HG02870 (cell line): ENCODE measurements around the gene GIPC2.
A peak's percentile ranks its signal among the peaks of the same experiment; 100 is the strongest.
"Not testable (repeated sequence)": the region's sequence is repeated elsewhere in the genome, so short reads cannot be mapped to it uniquely, and the experiment has no call there.

Source experiments
- ATAC-seq: cut with Tn5 transposase; IDR thresholded peaks from one replicate; pipeline ENCODE4 v1.9.1; 2021; ENCODE audit warnings: mild to moderate bottlenecking, moderate library complexity; ENCODE audit not compliant: unreplicated experiment

GIPC2 gene, protein sequence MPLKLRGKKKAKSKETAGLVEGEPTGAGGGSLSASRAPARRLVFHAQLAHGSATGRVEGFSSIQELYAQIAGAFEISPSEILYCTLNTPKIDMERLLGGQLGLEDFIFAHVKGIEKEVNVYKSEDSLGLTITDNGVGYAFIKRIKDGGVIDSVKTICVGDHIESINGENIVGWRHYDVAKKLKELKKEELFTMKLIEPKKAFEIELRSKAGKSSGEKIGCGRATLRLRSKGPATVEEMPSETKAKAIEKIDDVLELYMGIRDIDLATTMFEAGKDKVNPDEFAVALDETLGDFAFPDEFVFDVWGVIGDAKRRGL

DNA sequence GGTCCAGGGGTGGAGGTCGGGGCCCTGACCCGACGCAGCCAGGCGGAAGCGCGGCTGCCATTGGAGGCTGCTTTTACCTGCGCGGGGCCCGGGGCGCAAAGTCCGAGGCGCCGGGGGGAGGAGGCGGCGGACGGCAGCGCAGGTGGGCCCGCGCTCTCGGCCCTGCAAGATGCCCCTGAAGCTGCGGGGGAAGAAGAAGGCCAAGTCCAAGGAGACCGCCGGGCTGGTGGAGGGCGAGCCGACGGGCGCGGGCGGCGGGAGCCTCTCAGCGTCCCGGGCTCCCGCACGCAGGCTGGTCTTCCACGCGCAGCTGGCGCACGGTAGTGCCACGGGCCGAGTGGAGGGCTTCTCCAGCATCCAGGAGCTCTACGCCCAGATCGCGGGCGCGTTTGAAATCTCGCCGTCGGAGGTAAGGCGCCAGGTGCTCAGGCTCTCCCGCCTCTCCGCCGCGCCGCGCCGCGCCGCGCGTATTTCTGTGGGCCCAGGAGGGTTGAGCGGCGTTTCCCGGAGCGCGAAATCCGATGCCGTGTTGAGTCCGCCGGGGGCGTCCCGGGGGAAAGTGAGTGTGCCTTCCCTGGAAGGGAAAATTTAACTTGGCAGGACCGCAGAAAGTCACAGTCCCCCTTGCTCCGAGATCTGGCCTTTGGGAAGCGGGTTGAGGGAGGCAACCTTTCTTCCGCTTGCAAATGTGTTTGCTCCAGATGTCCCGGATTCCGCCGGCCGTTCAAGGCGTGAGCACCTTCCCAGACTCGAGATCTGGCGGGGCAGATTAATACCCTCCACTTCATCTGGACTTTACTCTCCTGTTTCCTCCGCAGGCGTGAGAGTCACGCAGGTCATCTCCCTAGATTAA lies at the start of gene GIPC2:
TSS of gene GIPC2 (plus strand) at position 41 of the 853 bp plus-strand sequence. CDS start at position 170, 129 bp downstream.
- ATAC-seq, result peak; percentile 30

DNA sequence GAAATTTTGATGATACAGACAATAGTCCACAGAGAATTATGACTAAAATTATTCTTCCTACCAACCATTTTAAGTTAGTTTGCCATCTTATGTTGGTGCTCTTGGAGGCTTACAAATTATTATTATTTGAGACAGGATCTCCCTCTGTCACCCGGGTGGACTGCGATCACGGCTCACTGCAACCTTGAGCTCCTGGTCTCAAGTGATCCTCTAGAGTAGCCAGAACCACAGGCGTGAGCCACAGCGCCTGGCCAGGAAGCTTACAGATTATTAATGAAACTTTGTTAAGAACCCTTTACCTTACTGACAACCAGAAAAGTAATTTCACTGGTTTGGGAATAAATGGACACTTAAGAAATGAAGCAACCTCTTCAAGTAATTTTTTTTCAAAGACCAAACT lies 49.0 kb upstream of the GIPC2 start:
- ATAC-seq, result no peak

DNA sequence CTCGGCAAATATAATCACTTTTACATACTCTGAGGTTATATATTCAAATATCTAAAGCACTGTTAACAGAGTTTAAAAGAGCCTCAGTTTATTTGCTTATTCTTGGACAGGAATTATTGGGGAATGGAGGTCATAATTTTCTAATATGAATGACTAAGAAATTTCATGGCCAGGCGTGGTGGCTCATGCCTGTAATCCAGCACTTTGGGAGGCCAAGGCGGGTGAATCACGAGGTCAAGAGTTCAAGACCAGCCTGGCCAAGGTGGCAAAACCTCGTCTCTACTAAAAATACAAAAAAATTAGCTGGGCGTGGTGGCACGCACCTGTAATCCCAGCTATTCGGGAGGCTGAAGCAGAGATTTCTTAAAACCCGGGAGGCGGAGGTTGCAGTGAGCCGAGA lies 45.2 kb upstream of the GIPC2 start:
- ATAC-seq, result not testable (repeated sequence)

DNA sequence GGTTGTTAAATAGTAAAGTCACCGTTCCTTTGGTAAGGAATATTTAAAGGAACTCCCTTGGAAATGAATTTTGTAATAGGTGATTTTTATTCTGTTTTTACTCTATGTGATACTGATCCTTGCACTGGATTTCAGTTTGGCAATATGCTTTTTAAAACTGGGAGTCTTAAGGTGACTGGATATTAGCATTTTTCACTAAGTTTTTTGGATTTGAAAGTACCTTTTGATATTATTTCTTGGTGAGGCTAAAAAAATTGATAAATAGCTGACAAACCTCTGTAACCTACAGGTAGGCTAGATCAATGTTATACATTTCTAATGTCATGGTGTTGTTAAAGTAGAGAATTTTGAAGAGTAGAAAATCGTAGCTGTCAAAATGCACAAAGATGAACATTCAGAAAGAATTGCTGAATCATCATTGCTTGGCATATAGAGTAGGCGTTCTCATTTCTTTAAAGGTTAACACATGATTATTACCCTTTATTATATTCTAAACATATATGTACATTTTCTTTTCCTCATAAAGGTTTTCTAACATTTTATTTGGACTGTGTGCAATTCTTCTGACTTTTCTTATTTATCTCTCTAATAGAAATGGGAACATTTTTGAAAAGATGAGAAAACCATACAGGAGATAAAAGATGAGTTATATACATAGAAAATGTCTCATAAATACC lies 42.6 kb upstream of the GIPC2 start:
- ATAC-seq, result no peak

DNA sequence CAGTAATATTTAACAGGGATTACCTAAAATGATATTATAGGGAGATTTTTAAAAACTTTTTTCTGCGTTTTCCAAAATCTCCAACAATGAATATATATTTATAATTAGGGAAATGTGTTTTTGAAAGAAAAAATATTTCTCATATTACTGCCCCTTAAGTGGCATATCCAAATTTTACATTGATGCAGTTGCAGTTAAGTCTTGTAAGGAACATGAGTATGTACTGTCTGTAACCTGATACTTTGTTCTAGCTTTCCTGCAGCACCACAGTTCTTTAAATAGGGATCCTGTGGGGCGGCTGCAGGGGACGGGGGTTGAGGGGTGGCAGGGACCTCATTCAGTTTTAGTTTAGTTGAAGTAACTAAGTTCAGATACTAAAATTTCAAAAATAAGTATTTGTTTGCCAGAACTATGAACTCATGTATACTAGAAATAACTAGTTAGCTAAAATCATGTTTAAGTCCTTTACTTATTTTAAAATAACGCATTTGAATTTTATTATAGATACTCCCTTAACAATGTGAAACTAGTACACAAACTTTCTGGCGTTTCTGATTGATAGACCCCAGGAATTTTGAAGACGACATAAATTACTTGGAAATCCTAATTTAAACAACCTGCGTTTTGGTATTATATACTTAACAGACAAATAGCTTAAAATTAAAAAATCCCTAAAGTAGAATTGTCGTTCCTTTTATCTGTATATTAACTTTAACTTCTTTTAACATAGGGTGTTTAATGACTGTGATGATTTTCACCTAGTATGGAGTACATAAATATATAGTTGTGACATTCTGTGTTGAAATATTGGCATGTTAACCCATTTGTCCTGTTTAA lies 41.7 kb upstream of the GIPC2 start:
- ATAC-seq, result peak; percentile 40

DNA sequence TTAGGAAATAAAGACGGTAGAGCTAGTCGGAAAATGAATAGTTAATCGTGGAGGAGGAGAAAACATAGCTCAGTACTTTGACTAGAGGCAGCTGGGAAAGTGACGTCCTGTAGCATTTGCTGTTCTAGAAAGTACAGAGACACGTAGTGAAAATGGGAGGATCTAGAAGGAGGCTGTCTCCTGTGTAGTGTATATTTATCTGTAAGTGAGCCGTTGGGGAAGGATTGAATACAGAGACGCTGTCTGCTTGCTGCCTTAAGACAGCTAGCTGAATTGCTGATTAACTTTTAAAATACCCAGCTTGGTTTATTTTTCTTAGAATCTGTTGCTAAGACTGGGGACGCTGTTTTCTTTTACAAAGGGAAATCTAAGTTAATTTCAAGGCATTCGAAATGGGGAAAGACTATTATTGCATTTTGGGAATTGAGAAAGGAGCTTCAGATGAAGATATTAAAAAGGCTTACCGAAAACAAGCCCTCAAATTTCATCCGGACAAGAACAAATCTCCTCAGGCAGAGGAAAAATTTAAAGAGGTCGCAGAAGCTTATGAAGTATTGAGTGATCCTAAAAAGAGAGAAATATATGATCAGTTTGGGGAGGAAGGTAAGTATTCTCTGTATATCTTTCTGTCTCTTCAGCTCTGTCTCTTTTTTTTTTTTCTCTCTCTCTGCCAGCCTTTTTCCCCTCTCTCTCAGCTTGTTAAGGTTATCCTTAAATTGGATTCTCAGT lies 40.9 kb upstream of the GIPC2 start, which contains the start of gene DNAJB4:
TSS of gene DNAJB4 (plus strand) at position 221 of the 729 bp plus-strand sequence. CDS start at position 393, 172 bp downstream.
- ATAC-seq, result peak; percentile 98

DNA sequence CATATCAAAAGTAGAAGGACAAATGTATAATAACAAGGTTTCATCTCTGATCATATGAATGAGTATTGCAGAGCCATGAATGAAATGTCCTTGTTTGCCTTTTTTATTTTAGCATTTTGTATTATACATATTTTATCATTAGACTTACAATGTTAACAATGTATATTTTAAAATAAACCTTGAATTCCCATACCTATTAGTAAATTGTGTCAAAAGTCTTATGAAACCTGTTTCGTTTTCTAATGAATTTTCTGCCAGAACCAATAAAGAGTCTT lies 40.4 kb upstream of the GIPC2 start:
- ATAC-seq, result no peak

DNA sequence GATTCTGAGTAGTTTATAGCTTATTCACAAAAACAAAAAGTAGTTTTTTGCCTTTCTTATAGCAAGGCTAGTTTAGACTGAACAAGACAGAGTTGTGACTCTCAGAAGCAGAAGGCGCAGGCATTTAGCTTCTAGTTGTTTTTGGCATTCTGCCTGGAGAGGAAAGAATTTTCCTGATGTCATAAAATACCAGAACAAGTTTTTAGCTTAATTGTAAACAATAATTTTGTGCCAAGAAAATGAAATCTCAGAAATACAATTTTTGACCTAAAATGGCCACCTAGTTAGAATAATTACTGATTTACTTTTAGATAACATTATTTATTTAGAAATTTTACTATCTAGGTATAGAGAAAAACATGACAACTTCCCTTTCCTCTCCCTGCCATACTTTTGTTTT lies 40.0 kb upstream of the GIPC2 start:
- ATAC-seq, result no peak

DNA sequence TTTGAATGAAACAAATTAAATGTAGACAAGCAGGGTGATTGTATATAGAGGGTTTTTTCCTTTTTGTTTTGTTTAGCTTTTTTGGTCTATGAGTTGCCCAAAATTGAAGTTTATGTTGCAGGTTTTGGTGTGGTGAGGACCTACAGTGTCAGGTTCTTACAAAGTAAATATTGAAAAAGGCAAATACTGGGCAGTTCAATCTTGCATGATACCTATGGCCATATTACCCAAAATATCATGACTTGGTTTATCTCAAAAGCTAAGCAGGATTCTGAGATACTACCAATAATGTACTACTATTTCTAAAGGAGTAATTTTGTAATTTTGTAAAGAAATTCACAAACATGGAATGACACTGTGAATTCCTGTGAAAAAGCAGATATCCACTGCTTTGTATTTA lies 39.2 kb upstream of the GIPC2 start:
- ATAC-seq, result no peak

DNA sequence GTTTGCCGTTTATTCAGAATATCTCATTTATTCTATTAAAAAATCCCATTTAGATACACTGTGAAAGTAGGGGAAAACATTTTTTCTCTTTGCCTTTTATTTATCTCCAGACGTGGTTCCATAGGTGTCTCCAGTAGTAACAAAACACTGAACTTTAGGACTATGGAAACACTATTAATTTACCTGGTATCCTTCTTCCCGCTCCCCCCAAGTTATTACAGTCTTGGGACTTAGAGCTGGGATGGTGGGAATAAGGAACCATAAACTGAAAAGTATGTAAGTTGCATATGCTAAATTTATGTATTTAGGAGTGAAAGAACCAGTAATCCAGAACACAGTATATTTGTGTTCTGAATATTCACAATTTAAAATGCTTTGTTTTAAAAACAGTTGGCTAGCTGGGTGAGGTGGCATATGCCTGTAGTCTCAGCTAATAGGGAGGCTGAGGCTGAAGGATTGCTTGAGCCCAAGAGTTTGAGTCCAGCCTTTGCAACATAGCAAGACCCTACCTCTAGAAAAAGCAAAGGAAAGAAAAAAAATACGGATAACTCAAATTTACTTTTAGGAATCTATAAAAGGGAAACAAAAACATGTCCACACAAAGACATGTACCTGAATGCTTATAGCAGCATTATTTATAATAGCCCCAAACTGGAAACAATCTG lies 38.0 kb upstream of the GIPC2 start:
- no peak for ATAC-seq

DNA sequence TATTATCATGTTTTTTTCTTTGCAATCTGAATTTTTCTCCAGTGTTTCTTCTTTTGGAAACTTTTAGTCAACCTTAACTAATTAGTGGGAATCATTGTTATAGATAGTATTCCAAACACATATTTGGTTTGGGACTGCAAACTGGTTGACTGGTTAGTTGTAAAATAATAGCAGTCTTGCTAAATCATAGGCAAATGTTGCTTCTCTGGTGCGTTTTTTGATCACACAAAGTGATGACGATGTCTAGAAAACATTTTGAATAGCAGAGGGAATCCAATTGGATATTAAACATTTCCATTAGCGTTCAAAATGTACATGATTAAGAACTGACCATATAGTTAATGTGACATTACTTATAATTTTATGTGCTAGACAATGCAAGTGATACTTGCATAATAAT lies 36.5 kb upstream of the GIPC2 start:
- no peak for ATAC-seq

DNA sequence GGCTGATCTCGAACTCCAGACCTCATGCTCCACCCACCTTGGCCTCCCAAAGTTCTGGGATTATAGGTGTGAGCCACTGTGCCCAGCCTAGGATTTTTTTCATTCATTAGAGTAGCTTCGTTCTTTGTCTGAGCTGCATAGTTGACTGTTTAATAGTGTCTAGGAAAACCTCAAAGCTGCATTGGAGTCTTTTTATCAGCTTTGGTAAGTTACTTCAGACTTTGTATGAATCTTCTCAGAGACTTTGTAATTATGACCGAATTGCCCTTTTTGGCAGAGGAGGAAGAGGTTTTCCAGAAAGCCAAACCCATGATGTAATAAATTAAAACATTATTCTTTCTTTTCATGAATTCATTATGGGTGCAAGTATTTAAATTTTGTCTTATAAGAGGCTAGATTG lies 35.9 kb upstream of the GIPC2 start:
- no peak for ATAC-seq

DNA sequence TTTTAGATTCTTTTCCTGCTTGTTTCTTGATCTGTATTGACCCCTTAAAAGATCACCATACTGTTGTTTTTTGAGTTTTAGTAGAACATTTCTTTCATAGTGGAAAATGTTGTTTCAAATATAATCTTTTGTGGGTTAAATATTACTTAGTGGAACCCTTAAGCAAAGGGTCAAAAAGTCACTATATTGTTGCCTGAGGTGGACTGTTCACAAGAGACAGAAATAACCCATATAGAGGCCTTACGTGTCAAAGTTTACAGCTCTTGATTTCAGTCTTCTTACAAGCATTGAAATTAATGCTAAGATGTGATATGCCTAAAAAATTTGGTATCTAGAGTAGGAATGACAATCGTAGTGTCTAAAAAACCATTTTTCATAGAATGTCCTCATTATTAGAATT lies 34.7 kb upstream of the GIPC2 start:
- no peak for ATAC-seq

DNA sequence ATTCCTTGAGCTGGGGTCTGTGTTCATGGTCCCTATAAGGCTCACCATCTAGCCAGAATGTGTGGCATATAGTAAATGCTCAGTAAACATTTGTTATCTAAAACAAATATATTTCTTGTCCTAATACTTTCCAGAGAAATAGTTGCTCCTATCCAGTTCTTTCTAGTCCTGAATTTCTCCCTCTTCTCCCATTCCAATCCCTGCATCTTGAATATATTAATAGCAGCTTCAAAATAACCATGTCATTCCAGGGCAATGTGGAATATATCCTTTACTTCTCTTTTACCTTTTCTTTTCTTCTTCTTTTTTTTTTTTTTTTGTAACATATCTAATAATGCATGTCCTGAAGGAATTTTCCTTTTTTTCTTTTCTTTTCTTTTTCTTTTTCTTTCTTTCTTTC lies 30.6 kb upstream of the GIPC2 start:
- no peak for ATAC-seq

DNA sequence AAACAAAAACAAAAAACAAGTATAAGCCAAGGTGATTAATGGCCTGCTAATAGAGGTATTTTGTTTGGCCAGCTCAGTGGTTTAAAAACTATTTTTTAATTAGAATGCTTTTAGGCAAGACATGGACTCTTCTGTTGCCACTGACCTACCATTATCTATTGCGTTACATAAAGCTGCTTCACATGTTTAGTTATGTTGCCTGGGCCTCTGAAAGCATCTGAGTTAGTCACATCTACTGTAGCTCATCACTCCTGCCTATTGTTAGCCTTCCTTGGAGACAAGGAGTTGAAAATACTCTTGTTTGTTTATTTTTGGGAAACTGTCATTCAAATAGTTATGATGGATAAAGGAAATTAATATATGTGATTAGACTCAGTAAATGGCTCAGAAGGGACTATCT lies 26.7 kb upstream of the GIPC2 start:
- no peak for ATAC-seq

DNA sequence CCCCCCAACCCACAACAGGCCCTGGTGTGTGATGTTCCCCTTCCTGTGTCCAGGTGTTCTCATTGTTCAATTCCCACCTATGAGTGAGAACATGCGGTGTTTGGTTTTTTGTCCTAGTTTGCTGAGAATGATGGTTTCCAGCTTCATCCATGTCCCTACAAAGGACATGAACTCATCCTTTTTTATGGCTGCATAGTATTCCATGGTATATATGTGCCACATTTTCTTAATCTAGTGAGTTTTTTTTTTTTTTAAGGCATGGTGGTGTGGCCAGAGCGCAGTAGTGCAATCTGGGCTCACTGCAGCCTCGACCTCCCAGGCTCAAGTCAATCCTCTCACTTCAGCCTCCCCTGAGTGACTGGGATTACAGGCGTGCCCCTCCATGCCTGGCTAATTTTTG lies 24.6 kb upstream of the GIPC2 start:
- ATAC-seq, result not testable (repeated sequence)

DNA sequence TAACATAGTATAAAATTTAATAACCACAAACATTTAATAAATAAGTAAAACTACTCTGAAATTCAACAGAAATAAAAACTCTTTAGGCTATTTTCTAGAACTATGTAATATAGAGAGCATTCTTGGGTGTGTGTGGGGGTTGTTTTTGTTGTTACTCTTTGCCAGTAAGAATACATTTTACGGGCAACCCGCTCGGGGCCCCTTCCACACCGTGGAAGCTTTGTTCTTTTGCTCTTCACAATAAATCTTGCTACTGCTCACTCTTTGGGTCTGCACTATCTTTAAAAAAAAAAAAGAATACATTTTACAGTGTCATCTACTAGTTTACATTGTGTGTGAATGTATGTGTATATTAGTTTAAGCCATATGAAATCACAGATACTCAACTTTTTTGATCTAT lies 16.0 kb upstream of the GIPC2 start:
- ATAC-seq, result no peak

DNA sequence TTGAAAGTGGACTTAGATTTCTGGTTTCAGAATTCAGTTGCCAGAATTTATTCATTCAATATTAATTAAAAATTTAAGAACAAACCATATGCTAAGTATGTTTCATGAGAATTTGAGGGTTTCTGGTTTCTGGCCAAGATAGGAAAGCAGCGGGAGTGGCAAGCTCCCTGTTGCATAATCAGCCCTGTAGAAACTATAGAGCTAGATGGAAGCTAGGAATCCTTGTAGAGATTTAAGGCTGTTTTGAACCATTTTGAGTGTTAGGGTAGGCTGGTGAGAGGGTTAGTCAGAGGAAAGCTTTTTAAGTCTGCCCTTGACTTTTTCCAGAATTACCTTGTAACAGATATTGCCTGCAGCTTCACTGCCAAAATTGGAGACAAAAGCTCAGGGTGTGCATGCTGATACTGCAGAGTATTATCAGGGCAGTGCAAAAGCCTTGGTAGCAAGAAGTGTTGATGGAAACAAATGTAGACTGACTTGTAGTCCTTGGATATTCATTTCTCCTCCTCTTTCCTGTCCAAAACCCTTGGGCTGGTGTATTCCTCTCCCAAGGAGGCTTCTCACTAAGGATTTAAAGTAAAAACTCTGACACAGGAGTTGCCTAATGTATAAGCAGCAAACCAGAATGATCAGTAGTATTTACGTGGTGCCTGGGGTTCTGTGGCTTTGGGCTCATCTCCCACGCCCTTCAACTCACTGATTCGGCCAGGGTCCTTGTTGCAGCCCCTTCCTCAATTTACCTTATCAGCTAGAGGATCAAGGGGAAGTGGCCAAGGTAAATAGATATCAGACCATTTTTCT lies 12.6 kb upstream of the GIPC2 start:
- ATAC-seq, result no peak

DNA sequence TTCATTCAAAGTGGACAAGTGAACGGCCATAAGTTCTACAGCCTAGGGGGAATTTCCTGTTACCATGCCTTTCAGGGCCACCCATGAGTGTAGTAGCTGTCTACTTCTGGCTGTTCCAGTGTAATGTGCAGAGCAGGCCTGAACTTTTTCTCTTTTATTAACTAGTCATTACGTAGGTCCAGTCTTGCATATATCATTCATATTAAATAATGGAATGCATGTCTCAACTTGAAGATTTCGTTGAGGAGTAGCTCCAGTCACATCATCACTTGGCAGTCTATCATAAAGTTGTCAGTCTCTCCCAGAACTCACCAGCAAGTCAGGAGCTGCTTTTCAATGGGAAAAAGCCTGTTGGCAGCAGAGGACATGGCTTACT lies 12.0 kb upstream of the GIPC2 start:
- no peak for ATAC-seq
